ENCODE data around the gene IP6K2. TPM values are rescaled to one million over a fixed set of nuclear protein-coding genes. Genes with fewer than 3 reads are reported as not detected.

Gene IP6K2
- total and polyA plus RNA-seq, 10 donors, result 62.1 to 105 (median 77.0) TPM

GRCh38 chr3:48695393-48695753 lies 21.6 kb downstream of the IP6K2 start:
- peak; percentile 39 for DNase-seq
- Histone ChIP-seq H3K4me3 (peak overlapping the region in 4 of 8 donors; percentile 12 to 56 (median 22)), H3K9me3 (no peaks in the 10 kb centered on the region), H3K27me3 (replicated peaks in 1 of 7) (no peaks in the 10 kb centered on the region), H3K4me1 (peaks cover 0 to 61% (median 14%) of the 10 kb centered on the region in 6 donors), H3K36me3 (peaks cover 0 to 91% (median 63%) of the 10 kb centered on the region in 6 donors), H3K27ac (peak overlapping the region in 5 of 8 donors; percentile 60 to 74 (median 70))
- TF ChIP-seq POLR2AphosphoS5 (IDR thresholded peaks at IDR 0.05) (no peak), CTCF (IDR thresholded peaks at IDR 0.05 in 8 of 11, conservative IDR thresholded peaks at IDR 0.05 in 3 of 11) (no peak), POLR2A (IDR thresholded peaks at IDR 0.05) (no peak)
- intact Hi-C loops (cut with DNase I; ENCODE audit: low total_unique reads), result no loop called here
- 79 to 90% (median 89%) methylated on average over 9 of the region's 9 CpGs for WGBS, 5 donors

- 73 to 86% (median 84%) methylated on average over 13 to 23 of the region's 23 CpGs for WGBS, 5 donors
- DNase-seq, result peak; percentile 66
- peak overlapping the region in 6 of 8 donors; percentile 47 to 74 (median 70) for H3K27ac ChIP-seq
Measured at GRCh38 chr3:48694610-48695392, 22.2 kb downstream of the IP6K2 start.

GRCh38 chr3:48693826-48694225 lies 23.2 kb downstream of the IP6K2 start:
- Histone ChIP-seq H3K9me3 (no peaks in the 10 kb centered on the region), H3K4me1 (peaks cover 0 to 47% (median 13%) of the 10 kb centered on the region in 6 donors), H3K4me3 (peak overlapping the region in 3 of 8 donors; percentile 12 to 56 (median 24)), H3K27me3 (replicated peaks in 1 of 7) (no peaks in the 10 kb centered on the region), H3K27ac (peak overlapping the region in 7 of 8 donors; percentile 15 to 74 (median 70)), H3K36me3 (peaks cover 0 to 92% (median 71%) of the 10 kb centered on the region in 6 donors)
- intact Hi-C loops (cut with DNase I; ENCODE audit: low total_unique reads), result no loop called here
- peak; percentile 23 for DNase-seq
- WGBS, 5 donors, result 88 to 95% (median 90%) methylated on average over 8 of the region's 8 CpGs
- TF ChIP-seq POLR2A (IDR thresholded peaks at IDR 0.05), result no peak

More at GRCh38 chr3:48694610-48695392, 22.2 kb downstream of the IP6K2 start:
- intact Hi-C loops (cut with DNase I; ENCODE audit: low total_unique reads), result no loop called here
- peak overlapping the region in 4 of 8 donors; percentile 12 to 56 (median 22) for H3K4me3 ChIP-seq
- H3K27me3 ChIP-seq (replicated peaks in 1 of 7), result no peaks in the 10 kb centered on the region
- no peaks in the 10 kb centered on the region for H3K9me3 ChIP-seq
- peaks cover 0 to 56% (median 13%) of the 10 kb centered on the region in 6 donors for H3K4me1 ChIP-seq
- H3K36me3 ChIP-seq, result peaks cover 0 to 92% (median 68%) of the 10 kb centered on the region in 6 donors
- TF ChIP-seq CTCF (IDR thresholded peaks at IDR 0.05 in 8 of 11, conservative IDR thresholded peaks at IDR 0.05 in 3 of 11), result no peak
- TF ChIP-seq POLR2AphosphoS5 (IDR thresholded peaks at IDR 0.05), result peak; percentile 42 to 63 (median 48)

- no peak for DNase-seq
- Histone ChIP-seq H3K4me1 (peaks cover 0 to 34% (median 12%) of the 10 kb centered on the region in 6 donors), H3K36me3 (peaks cover 4 to 93% (median 80%) of the 10 kb centered on the region in 6 donors), H3K4me3 (no peak overlapping the region), H3K27ac (peak overlapping the region in 3 of 8 donors; percentile 30 to 74 (median 71)), H3K27me3 (replicated peaks in 1 of 7) (no peaks in the 10 kb centered on the region), H3K9me3 (no peaks in the 10 kb centered on the region)
- intact Hi-C loops (cut with DNase I; ENCODE audit: low total_unique reads), result no loop called here
- TF ChIP-seq POLR2A (IDR thresholded peaks at IDR 0.05) (no peak), POLR2AphosphoS5 (IDR thresholded peaks at IDR 0.05) (no peak), CTCF (IDR thresholded peaks at IDR 0.05 in 8 of 11, conservative IDR thresholded peaks at IDR 0.05 in 3 of 11) (no peak)
Measured at GRCh38 chr3:48692551-48692950, 24.5 kb downstream of the IP6K2 start.
